C4-2B (cell line): ENCODE measurements around the gene MDH2.

Source experiments
- CTCF ChIP-seq: fragments of 450-650 bp; conservative IDR thresholded peaks from 2 replicates; pipeline ENCODE4 v1.5.1; 2017; ENCODE audit warnings: mild to moderate bottlenecking
- ZFX ChIP-seq: fragments of 450-650 bp; IDR thresholded peaks from 2 replicates; pipeline ENCODE4 v1.6.1; 2017

DNA sequence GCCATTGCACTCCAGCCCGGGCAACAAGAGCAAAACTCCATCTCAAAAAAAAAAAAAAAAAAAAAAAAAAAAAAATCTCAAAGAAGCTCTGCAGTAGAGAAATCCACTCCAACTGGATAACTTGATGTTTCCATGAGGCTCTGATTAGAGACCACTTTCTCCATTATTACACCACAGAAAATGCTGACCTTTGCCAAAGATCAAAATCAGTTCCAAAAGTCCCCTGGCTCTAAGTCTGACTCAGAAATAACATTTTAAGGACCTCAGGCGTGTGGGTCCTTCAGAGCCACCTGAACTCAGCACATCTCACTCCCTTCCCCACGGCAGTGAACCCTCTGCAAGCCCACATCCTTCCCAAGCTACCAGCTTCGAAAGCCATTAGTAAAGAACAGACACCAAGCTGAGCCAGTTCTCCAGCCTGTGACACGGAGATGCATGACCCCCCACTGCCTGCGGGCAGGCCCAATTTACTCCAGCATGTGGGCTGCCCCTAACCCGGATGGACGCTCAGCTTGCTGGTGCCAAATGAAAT lies 39.7 kb upstream of the MDH2 start:
- no peak for TF ChIP-seq CTCF
- TF ChIP-seq ZFX, result no peak
